ENCODE data around the gene TBRG4. TPM values are rescaled to one million over a fixed set of nuclear protein-coding genes. Genes with fewer than 3 reads are reported as not detected.
"Not testable (repeated sequence)": the region's sequence is repeated elsewhere in the genome, so short reads cannot be mapped to it uniquely, and the experiment has no call there.

The TBRG4 gene
- 98.0 and 107 TPM in 2 replicates for total RNA-seq
- polyA plus RNA-seq (2012): 74.4 TPM

GRCh38 chr7:45111298-45112223 lies at the start of gene TBRG4:
Gene TBRG4 (minus strand): TSS chr7:45111697. CDS start chr7:45109237, 2,460 bp downstream.
- peak; percentile 99 for DNase-seq (ENCODE audit: low read depth)

GRCh38 chr7:45161138-45161537 lies 49.6 kb upstream of the TBRG4 start:
- DNase-seq (ENCODE audit: low read depth): no peak

GRCh38 chr7:45160417-45160881 lies 49.0 kb upstream of the TBRG4 start:
- peak; percentile 41 for DNase-seq (ENCODE audit: low read depth)

DNA sequence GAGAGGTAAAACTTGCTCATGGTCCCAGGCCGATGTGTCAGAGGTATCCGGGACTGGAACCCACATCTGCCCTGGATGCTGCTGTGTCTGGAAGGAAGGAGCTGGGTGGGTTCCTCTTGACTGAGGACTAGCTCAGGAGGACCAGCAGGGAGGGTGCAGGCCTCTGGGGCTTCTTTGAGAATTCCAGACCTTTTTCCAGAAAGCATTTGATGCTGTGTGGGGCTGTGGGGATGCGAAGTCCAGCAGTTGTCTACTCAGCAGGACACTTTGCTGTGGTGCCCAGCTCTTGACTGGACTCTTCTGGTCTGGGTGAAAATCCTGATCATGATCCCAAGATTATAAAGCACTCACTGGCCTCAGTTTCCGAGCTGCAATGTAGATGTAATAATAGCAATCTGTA lies 47.8 kb upstream of the TBRG4 start:
- DNase-seq (ENCODE audit: low read depth): no peak

DNA sequence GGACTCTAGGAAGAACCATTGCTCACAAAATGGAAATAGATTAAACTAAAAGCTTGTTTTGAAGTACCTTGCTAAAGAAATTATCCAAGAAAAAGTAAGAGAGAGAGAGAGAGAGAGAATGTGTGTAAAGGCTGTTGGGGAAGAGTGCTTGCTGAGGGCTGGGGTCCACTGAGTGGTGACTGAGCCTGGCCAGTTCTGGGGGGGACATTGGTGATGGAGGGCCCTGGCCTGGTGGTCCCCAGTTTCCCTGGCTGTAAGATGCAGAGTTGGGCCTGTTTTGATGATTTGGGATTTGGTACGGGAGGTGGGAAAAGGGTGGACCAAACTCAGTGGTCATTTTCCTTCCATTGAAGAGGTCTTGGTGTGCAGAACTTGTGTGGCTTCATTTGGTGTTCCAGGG lies 47.0 kb upstream of the TBRG4 start:
- DNase-seq (ENCODE audit: low read depth): no peak

DNA sequence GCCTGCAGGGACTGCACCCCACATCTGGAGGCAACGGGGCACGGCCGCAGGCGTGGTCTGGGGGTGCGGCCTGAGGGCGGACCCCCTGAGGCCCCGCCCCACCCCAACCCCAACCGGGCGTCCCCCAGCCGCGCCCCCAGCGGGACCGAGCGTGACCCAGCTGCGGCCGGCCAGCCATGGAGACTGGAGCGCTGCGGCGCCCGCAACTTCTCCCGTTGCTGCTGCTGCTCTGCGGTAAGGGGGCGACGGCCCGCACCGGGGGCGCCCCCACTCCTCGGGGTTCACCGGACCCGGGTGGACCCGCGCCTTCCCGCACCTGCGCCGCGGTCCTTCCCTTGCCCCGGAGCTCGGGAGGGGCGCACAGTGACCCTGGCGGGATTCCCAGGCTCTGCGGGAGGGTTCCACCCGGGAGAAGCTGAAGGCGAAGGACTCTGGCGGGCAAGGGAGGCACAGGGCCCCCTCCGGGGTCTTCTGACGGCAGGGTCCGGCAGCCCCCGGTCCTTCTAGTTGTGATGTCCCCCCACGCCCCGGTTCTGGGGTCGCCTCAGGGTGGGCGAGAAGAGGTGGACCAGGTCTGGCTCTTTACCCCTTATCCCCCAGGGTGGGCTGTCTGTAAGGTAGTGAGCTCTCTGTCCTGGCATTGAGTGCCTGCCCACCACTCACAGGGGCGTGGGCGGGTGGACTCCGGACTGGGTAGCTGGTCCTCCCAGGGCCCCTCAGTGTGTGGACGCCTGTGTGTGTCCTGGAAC lies 46.3 kb upstream of the TBRG4 start, which contains the start of gene RAMP3:
Gene RAMP3, plus strand, starts transcription at position 139 of the 749 bp plus-strand sequence. Its CDS starts 38 bp downstream, at position 177.
- no peak for DNase-seq (ENCODE audit: low read depth)

- no peak for DNase-seq (ENCODE audit: low read depth)
Observed at GRCh38 chr7:45157286-45157652, 45.8 kb upstream of the TBRG4 start.

DNA sequence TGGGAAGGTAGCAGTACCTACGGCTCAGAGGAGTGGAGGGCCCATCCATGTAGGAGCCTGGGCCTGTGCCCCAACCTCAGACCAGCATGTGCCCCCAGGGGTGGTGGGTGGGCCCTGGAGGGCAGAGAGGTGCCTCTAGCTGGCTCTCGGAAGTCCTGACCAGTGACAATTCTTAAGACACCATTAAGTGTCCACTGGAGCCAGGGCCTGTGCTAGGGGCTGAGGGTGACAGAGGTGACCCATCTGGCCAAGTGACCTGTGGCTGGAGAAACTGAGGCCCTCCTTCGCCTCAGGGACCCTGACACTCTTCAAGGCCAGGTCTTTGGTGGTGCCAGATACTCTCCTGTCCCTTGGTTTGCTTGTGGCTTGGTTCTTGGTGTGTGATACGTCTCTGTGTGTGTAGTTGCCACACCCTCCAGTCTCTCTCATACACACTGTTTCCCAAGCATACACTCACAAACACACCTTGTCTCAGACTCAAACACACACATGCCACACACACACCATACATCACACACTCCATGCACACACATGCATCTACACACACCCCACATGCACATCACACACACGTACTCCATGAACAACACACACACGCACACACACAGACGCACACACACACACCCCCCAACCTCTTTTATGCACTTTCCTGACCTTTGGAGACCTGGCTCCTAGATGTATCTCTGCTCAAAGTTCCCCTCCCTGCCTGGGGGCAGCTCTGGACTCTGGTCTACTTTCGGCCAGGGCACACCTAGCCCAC lies 45.2 kb upstream of the TBRG4 start:
- no peak for DNase-seq (ENCODE audit: low read depth)

DNA sequence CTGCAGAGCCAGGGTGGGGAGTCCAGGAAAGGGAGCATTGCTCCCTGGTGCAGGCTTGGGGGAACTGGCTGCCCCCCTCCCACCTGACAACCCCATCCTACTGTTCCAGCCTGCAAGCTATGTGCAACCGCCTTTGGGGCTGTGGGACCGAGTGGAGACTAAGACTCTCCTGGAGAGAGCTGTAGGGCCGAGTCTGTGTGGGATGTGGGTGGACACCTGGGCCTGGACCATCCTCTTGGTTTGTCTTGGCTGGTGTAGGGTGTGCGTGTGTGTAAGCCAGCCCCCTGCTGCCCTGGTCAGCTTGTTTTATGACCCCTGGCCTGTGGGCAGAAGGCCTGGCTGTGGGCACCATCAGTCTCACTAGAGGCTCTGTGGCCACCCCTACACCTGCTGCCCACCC lies 44.4 kb upstream of the TBRG4 start:
- DNase-seq (ENCODE audit: low read depth): no peak

- no peak for DNase-seq (ENCODE audit: low read depth)
Observed at GRCh38 chr7:45155357-45155900, 43.9 kb upstream of the TBRG4 start.

DNA sequence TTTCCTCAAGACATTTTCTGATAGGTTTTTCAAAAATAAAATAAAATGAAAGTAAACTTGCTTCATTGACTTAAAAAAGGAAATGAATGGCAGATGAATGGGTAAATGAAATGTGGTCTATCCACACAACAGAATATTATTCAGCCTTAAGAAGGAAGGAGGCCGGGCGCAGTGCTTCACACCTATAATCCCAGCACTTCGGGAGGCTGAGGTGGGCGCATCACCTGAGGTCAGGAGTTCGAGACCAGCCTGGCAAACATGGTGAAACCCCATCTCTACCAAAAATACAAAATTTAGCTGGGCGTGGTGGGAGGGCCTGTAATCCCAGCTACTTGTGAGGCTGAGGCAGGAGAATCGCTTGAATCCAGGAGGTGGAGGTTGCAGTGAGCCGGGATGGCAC lies 42.4 kb upstream of the TBRG4 start:
- not testable (repeated sequence) for DNase-seq (ENCODE audit: low read depth)

DNA sequence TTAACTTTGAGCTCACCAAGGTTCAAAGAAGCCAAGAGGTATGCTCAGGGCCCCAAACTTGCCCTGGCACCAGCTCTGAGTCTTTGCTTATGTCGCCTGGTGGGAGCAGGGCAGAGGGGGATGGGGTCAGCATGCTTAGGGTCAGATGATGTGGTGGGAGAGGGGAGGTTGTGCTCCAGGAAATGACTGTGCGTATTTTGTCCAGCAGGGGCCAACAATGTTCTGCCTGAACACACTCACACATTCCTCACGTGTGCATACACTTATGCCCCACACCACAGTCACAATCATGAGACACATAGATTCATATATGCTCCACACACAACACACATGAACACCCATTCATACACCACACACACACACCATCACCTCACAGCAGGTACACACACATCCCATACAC lies 41.7 kb upstream of the TBRG4 start:
- no peak for DNase-seq (ENCODE audit: low read depth)

DNA sequence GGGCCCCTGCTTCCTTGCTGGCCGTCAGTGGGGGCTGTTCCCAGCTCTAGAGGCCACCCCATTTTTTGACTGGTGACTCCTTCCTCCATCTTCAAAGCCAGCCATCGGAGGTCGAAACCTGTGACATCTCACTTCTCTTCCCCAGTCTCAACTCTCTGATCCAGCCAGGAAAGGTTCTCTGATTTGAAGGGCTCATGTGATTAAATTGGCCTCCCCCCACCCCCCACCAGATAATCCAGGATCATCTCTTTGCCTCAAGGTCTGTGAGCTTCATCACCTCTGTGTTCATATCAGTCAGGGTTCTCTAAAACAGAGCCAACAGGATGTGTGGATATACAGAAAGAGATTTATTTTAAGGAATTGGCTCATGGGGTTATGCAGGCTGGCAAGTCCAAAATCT lies 40.5 kb upstream of the TBRG4 start:
- DNase-seq (ENCODE audit: low read depth): no peak

DNA sequence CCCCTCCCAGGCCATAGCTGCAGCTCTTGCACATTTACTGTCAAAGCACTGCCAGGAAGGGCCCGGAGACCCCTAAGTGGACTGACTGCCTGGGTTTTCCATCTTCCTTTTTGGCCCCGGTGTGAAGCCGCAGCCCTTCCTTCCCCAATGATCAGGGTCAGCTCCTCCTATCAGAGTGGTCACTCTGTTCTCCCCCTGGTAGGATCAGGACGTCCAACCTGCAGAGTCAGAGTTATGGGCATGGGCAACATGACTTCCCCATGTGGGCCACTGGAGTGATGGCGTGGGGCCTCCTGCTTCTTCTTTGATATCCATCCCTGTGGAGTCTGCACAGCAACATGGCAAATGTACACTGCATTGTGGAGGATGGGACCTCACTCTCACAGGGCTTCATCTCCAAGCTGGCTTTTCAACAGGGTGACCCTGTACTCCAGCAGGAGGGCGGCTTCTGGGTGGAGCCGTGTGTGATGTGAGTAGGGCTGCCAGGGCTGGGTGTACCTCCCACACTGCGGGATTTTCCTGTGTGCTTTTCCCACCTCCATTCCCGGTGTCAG lies 39.7 kb upstream of the TBRG4 start:
- no peak for DNase-seq (ENCODE audit: low read depth)

DNA sequence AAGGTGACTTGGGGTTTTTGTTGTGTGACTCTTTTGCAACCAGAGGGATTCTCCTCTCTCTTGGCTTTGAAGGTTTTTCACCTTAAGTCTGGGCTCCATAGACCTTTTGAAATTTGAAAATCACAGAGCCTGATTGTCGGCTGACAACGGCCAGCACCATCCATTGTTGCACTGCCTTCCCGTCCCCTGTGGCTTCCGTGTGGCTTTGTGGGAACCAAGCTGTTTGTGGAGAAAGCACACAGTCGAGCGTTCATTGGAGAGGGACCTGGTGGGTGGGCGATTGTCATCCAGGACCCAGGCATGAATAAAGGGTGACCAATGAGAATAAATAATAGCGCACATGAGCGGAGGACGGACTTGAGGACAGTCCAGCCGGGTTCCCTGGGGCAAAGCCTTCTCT lies 38.7 kb upstream of the TBRG4 start:
- no peak for DNase-seq (ENCODE audit: low read depth)

DNA sequence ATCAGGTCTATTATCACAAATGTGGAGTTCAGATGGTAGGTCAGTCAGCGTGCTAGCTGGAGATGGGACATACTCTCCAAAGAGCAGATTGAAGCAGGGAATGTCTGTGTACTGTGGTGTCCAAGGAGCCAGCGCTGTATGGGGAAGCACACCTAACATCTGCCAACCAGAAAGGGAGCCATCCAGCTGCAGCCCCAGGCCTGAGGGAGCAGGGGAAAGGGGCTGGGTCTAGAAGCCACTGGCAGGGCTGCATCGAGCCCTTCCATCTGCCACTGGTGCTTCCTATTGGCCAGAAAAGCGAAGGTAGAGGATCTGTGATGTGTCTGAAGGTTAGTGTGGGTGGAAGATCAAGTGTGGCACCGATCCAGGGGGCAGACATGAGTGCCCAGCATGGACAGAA lies 38.1 kb upstream of the TBRG4 start:
- no peak for DNase-seq (ENCODE audit: low read depth)

DNA sequence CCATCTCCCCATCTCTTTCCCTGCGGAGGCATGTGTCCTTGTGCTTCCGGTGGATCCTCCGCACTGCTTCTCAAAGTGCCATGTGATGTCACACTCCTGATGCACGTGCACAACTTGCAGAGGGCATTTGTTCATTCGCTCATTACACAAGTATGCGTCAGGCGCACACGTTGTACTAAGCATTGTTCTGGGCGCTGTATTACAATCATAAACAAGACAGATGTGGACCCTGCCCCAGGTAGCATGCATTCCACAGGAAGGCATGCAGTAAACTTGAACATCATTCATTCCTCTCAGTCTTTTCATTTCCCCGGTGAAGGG lies 37.1 kb upstream of the TBRG4 start:
- DNase-seq (ENCODE audit: low read depth): no peak

DNA sequence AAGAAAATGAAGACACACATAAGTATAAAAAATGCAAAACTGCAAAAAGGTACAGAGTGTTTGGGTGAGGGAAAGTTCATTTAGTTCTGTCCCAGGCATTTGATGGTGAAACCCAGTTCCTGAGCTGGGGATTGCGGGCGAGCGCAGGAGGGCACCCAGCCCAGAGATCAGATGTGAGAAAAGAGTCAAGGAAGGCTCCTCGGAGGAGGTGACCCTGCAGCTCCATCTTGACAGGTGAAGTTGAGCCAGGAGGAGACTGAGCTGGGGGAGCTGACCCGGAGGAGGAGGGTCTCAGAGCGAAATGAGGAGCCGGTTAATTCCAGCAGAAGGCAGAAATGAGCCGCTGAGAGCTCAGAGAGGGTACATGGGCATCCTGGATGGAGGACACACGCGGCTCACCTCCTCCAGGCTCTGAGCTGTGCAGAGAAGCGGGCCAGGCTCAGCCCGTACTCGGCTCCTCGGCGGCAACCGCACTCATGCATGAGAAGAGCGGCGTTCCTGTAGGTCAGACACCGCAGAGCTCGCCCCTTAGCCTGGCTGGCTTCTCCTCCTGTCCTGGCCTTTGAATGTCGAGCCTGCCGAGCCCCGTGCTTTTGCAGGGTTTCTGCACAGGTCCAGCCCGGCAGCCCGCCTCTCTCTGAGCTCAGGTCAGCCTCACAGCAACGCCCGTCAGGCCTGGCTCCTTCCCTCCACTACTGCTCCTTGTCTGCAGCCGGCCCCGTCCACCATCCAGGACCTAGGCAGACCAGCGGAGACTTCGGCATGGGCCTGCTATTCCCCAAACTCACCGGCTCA lies 36.6 kb upstream of the TBRG4 start:
- no peak for DNase-seq (ENCODE audit: low read depth)

- no peak for DNase-seq (ENCODE audit: low read depth)
Observed at GRCh38 chr7:45146531-45147379, 35.3 kb upstream of the TBRG4 start.

Measured in myocyte (in vitro differentiated cells).